ENCODE data around the gene TNFAIP2.

The TNFAIP2 gene

DNA sequence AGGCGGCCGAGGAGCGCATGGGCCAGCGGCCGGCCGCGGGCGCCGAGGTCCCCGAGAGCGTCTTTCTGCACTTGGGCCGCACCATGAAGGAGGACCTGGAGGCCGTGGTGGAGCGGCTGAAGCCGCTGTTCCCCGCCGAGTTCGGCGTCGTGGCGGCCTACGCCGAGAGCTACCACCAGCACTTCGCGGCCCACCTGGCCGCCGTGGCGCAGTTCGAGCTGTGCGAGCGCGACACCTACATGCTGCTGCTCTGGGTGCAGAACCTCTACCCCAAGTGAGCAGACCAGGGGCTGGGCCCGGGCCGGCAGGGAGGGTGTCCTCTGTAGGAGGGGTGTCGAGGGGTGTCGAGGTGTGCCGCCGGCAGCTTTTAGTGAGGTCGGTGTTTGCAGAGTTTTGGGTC, 4.1 kb downstream of the TNFAIP2 start:
- DNase-seq (ENCODE audit: low read depth), result no peak
- no peak overlapping the region for H3K4me3 ChIP-seq (ENCODE audit: low read length)
- TF ChIP-seq, protein P1, sequence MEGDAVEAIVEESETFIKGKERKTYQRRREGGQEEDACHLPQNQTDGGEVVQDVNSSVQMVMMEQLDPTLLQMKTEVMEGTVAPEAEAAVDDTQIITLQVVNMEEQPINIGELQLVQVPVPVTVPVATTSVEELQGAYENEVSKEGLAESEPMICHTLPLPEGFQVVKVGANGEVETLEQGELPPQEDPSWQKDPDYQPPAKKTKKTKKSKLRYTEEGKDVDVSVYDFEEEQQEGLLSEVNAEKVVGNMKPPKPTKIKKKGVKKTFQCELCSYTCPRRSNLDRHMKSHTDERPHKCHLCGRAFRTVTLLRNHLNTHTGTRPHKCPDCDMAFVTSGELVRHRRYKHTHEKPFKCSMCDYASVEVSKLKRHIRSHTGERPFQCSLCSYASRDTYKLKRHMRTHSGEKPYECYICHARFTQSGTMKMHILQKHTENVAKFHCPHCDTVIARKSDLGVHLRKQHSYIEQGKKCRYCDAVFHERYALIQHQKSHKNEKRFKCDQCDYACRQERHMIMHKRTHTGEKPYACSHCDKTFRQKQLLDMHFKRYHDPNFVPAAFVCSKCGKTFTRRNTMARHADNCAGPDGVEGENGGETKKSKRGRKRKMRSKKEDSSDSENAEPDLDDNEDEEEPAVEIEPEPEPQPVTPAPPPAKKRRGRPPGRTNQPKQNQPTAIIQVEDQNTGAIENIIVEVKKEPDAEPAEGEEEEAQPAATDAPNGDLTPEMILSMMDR (conservative IDR thresholded peaks at IDR 0.05; ENCODE audit: low read depth, low read length), result no peak

DNA sequence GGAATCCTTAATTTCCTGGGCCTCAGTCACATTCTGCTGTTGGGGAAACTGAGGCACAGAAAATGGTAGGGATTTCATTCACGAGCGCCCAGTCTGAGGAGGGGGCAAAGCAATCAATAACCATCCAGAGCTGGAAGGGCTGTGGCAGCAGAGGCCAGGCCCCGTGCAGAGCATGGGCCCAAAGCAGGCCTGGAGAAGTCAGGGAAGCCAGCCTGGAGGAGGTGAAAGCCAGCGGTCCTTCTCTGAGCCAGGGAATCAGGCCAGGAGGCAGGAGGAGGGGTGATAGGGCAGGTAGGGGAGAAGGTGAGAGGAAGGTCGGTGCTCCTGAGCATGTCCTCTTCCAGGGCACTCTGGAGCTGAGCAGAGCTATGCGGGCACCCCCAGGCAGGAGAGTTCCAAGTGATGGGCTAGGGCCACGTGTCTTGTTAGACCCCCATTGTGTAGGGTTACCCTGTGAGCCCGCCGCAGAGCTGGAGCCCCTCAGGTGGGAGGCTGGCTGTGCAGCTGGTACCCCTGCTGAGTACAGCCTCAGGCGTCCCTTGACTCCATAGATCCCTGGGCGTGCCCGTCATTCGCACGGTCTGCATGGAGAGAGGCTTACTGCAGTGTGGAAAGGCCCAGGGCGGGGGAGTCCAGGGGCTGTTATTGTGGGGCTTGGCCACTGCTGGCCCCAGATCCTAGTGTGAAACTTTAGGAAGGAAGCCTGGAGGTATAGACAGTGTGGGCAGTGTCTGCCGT, 4.8 kb downstream of the TNFAIP2 start:
- no peak for DNase-seq (ENCODE audit: low read depth)
- no peak overlapping the region for H3K4me3 ChIP-seq (ENCODE audit: low read length)
- TF ChIP-seq, protein P1 (conservative IDR thresholded peaks at IDR 0.05; ENCODE audit: low read depth, low read length), result no peak

DNA sequence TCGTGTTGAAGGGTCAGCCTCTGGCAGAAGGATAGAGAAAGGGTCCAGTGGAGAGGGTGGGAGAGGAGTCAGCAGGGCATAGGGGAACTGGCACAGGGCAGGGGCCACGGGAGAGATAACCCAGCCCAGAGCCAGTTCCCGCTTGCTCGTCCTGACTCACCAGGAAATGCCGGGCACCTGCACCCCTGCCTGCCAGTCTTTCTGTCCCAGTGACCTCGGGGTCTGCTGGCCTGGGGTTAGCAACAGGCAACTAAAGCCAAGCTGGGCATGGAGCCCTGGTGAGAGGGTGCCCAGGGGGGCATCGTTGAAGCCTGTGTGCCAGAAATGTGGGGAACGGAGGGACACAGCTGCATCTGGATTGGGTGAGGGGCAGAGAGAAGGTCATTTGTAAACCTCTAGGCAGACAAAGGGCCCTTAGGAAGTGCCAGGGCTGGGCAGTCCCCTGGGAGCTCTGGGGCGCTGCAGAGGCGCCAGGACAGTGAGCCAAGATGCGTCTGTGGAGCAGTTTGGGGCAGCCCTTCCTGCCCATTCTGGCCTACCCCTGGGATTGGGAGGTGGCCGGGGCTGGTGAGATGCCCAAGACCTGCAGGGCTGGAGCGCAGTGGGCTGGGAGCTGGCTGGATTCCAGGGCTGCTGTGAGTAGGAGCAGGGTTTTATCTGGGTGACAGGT, 5.5 kb downstream of the TNFAIP2 start:
- no peak overlapping the region for H3K4me3 ChIP-seq (ENCODE audit: low read length)
- DNase-seq (ENCODE audit: low read depth), result no peak
- TF ChIP-seq, protein P1 (conservative IDR thresholded peaks at IDR 0.05; ENCODE audit: low read depth, low read length), result no peak

DNA sequence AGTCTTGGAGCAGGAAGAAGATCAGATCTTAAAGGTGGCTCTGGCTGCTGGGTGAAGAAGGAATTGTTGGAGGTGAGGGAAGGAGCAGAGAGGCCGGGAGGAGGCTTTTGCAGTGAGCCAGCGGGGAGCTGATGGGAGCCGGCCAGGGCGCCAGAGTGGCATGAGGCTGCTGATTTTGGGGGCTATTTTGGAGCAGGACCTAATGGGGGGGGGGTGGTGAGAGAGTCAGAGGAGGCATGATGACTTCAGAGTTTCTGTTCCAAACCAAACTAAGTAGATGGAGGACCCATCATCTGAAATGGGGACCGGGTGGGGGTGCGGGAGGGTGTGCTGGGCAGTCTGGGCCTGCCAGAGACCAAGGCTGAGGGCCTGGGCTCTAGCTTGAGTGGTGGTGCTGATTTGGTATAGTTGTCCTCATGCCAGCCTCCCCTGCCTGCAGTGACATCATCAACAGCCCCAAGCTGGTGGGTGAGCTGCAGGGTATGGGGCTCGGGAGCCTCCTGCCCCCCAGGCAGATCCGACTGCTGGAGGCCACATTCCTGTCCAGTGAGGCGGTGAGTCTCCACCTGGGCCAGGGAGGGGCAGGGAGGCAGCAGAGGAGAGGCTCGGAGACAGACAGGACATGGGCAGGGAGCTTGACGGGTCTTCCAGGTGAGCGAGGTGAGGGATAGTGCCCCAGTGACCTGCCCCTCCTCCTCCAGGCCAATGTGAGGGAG, 6.2 kb downstream of the TNFAIP2 start:
- H3K4me3 ChIP-seq (ENCODE audit: low read length), result no peak overlapping the region
- DNase-seq (ENCODE audit: low read depth), result no peak
- TF ChIP-seq, protein P1 (conservative IDR thresholded peaks at IDR 0.05; ENCODE audit: low read depth, low read length), result no peak

DNA sequence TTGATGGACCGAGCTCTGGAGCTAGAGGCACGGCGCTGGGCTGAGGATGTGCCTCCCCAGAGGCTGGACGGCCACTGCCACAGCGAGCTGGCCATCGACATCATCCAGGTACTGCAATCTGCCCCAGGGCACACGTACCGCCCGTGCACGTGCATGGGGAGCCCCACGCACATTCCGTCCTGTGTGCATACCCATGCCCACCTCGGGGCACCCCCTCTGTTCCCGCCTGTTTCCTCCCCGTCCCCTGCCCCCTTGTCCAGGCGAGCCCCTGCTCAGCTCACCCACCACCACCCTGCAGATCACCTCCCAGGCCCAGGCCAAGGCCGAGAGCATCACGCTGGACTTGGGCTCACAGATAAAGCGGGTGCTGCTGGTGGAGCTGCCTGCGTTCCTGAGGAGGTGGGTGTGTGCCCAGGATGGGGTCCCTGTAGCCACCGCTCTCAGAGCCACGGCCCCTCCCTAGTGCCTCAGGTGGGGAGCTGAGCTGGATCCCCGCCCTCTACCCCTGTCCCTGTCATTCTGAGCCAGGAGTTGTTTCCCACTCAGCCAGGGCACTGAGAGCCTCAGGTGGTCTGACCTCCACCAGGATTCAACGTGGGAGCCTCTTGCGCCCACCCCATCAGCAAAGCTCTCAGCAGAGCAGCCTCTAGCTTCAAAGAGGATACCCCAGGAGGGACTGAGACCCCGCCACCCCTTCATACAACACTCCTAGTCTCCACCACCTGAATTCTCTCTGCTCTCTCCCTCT, 6.9 kb downstream of the TNFAIP2 start:
- TF ChIP-seq, protein P1 (conservative IDR thresholded peaks at IDR 0.05; ENCODE audit: low read depth, low read length), result no peak
- no peak for DNase-seq (ENCODE audit: low read depth)
- no peak overlapping the region for H3K4me3 ChIP-seq (ENCODE audit: low read length)

DNA sequence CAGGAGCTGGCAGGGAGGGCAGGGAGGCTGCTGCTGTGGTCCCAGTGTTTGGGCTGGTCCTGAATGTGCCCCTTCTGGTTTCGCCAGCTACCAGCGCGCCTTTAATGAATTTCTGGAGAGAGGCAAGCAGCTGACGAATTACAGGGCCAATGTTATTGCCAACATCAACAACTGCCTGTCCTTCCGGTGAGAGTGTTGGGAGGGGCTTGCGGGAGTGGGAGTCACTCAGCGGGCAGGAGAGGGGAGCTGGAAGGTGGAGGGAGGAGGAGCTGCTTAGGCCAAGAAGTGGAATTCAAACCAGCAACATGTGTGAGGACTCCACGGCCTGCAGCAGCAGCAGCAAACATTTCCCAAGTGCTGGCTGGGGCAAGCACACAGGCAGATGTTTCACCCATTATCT, 7.7 kb downstream of the TNFAIP2 start:
- TF ChIP-seq, protein P1 (conservative IDR thresholded peaks at IDR 0.05; ENCODE audit: low read depth, low read length), result no peak
- DNase-seq (ENCODE audit: low read depth), result no peak
- no peak overlapping the region for H3K4me3 ChIP-seq (ENCODE audit: low read length)
